ENCODE measurements around the gene OR52K2. TPM values are rescaled to one million over a fixed set of nuclear protein-coding genes. Genes with fewer than 3 reads are reported as not detected.
"Not testable (repeated sequence)": the region's sequence is repeated elsewhere in the genome, so short reads cannot be mapped to it uniquely, and the experiment has no call there.

The OR52K2 gene
- total RNA-seq, 4 donors from 2014 or later = not detected

DNA sequence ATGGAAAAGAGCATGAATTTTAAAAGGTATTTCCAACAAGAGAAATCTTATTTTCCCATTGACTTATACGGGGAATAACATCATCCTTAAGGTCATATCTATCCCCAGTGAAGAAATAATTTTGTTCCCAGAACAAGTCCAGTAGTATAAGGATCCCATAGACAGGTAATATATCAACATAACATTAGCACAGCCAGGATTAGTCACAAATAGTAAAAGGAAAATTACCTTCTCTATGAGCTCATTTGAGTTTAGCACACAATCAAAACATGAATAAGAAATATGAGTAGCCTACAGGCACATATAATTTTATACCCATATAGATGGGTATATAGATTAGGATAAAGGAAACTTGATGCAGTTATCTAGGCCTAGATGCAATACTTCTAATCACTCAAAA is 30.5 kb downstream of the OR52K2 start:
- TF ChIP-seq, protein P1, sequence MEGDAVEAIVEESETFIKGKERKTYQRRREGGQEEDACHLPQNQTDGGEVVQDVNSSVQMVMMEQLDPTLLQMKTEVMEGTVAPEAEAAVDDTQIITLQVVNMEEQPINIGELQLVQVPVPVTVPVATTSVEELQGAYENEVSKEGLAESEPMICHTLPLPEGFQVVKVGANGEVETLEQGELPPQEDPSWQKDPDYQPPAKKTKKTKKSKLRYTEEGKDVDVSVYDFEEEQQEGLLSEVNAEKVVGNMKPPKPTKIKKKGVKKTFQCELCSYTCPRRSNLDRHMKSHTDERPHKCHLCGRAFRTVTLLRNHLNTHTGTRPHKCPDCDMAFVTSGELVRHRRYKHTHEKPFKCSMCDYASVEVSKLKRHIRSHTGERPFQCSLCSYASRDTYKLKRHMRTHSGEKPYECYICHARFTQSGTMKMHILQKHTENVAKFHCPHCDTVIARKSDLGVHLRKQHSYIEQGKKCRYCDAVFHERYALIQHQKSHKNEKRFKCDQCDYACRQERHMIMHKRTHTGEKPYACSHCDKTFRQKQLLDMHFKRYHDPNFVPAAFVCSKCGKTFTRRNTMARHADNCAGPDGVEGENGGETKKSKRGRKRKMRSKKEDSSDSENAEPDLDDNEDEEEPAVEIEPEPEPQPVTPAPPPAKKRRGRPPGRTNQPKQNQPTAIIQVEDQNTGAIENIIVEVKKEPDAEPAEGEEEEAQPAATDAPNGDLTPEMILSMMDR (IDR thresholded peaks at IDR 0.05) = no peak
- ATAC-seq (ENCODE audit: low FRiP score) = no peak
- no peak for DNase-seq (ENCODE audit: low spot score)

- ATAC-seq (ENCODE audit: low FRiP score) = no peak
- DNase-seq (ENCODE audit: low spot score) = no peak
- TF ChIP-seq, protein P1 (IDR thresholded peaks at IDR 0.05) = no peak
Measured at GRCh38 chr11:4480577-4481239, 31.6 kb downstream of the OR52K2 start.

GRCh38 chr11:4481240-4481582 is 32.1 kb downstream of the OR52K2 start:
- TF ChIP-seq, protein P1 (IDR thresholded peaks at IDR 0.05) = no peak
- DNase-seq (ENCODE audit: low spot score) (no peak), ATAC-seq (ENCODE audit: low FRiP score) (no peak)

- ATAC-seq (ENCODE audit: low FRiP score) = no peak
- TF ChIP-seq, protein P1 (IDR thresholded peaks at IDR 0.05) = no peak
Measured at GRCh38 chr11:4482445-4482844, 33.4 kb downstream of the OR52K2 start, which contains the start of gene OR52K1. Gene OR52K1 (plus strand): TSS chr11:4482646. CDS start chr11:4488901, 6,255 bp downstream.

GRCh38 chr11:4484310-4484709 is 35.2 kb downstream of the OR52K2 start:
- ATAC-seq (ENCODE audit: low FRiP score) (no peak), DNase-seq (ENCODE audit: low spot score) (no peak)
- TF ChIP-seq, protein P1 (IDR thresholded peaks at IDR 0.05) = no peak

More at GRCh38 chr11:4482445-4482844, 33.4 kb downstream of the OR52K2 start, which contains the start of gene OR52K1:
- DNase-seq (ENCODE audit: low spot score) = no peak

- not testable (repeated sequence) for ATAC-seq (ENCODE audit: low FRiP score); DNase-seq (ENCODE audit: low spot score)
Measured at GRCh38 chr11:4491405-4491804, 42.3 kb downstream of the OR52K2 start.

- TF ChIP-seq, protein P1 (IDR thresholded peaks at IDR 0.05) = no peak
- no peak for ATAC-seq (ENCODE audit: low FRiP score)
- DNase-seq (ENCODE audit: low spot score) = no peak
Measured at GRCh38 chr11:4491878-4492606, 42.9 kb downstream of the OR52K2 start.

Measured in omental fat pad (tissue), 4 donors.